NCI-H748 (cell line): ENCODE measurements around the gene AGMO.

Source experiments
- DNase-seq: peaks from one replicate; lab custom pipeline; 2025; ENCODE audit not compliant: unreplicated experiment; lab: John Stamatoyannopoulos, UW

The AGMO gene

DNA sequence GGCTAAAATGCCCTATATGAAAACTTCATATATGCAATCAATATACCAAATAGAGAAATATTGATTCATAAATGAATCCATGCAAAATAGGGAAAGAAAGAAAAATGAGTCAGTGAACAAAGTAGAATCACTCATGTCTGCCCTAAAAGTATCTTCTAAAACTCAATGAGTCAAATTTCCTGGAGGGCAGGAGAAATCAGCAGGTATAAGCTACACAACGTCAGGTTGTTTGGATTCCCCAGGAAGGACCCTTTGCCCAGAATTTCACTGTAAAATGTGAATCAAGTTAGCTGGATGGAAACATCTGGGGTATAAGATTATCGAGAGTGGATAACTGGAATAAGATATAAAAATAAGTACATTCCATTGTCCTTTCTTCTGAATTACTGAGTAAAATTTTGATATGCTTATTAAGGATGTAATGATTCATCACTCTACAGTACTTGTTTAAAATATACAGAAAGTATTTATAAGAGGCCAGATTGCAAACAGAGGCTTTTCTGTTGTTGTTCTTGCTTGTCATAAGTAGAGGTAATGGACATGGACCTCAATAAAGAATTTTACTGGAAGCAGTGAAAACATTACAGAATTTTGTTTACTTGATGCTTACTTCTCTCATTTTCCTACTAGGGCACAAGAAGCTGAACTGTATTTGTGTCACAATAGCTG, 99.0 kb downstream of the AGMO start:
- no peak for DNase-seq

DNA sequence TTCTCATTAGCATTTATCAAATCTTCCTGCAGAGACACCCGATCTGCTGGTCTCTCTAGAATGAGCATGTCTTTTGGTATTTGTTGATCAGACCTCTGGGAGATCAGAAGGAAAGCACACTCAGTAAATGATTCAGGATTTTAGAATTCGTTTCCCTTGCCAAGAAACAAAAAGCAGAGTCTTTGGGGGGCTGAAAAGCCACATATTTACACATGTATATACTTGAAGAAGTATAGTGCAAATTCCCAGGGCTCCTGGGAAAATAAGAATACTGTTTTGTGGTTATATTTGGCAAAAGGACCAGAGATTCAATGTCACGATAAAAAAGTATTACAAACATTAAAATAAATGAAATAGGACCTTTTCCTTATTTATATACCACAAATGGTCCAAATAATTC, 100.2 kb downstream of the AGMO start:
- peak; percentile 10 for DNase-seq

DNA sequence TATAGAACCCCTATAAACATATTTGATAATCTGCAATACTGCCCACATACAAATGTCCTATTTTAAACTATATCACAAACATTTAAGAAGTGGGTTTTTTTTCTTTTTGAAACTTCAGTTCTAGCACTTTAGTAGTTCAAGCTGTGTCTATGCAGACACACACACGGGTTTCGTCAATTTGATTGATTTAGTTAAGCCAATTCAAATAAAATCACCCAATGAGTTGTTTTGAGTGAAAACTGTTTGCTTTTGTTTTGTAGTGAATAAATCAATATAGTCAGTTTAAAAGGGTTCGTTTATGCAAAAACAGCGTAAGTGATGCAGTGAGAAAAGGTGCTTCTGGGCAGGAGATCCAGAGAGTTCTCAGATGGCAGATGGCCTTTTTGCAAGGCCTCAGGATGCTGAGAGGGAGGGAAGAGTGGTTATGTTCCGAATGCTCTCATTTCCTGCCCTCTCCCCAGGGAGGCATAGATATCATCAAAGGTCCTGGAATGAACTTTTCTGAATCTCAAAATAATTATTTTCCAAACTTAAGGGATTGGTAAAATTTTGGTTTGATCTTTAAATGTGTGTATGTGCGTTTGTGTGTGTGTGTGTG, 102.7 kb downstream of the AGMO start:
- DNase-seq: peak; percentile 32

GRCh38 chr7:15457990-15458955, 103.5 kb downstream of the AGMO start:
- no peak for DNase-seq

DNA sequence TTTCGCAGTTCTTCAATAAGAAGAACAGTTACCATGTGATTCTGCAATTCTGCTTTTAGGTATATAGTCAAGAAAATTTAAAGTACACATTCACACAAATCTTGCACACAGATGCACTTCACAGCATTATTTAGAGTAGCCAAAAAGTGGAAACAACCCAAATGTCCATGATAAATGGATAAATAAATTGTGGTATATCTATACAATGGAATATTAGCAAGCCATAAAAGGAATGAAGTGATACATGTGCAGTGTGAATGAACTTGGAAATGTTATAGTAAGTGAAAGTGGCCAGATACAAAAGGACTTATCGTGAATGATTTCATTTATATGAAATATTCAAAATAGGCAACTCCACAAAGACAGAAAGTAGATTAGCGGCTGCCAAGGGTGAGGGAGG, 109.1 kb downstream of the AGMO start:
- DNase-seq: no peak

DNA sequence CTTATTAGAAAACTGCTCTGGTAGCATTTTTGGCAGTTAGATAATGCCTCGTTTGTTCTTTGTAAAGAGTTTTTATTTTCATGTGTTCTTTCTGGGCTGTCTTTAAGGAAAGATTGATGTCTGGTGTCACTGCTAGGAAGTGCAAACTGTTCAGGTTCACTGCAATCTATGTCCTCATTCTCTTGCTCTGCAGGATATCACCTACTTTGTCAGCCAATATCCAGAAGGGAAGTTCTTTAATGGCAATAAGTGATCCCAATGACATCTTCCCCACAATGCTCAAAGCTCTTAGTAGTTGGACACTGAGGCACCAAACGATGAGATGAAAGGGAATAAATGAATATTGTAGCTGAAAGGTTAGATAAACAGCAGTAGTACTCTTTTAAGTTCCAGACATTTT, 115.1 kb downstream of the AGMO start:
- no peak for DNase-seq

DNA sequence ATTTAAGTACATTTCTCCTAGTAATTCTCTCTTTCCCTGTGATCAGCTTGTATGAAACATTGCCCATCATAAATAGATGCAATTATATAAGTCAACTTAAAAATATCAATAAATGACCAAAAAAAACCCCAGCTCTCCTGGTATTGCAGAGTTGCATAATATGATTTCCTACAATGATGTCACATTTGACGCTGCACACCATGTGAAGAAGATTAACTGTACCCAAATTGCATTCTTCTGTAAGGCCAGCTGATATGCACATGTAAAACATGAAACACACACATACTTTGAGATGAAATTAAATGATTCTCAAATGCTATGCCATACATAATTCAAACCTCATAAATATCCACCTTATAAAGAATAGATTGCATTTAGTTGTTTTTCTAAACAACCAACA, 115.5 kb downstream of the AGMO start:
- DNase-seq: no peak

GRCh38 chr7:15441915-15442314, 119.9 kb downstream of the AGMO start:
- no peak for DNase-seq

- DNase-seq: no peak
Observed at GRCh38 chr7:15440482-15440881, 121.3 kb downstream of the AGMO start.

- DNase-seq: no peak
Observed at GRCh38 chr7:15439853-15440252, 122.0 kb downstream of the AGMO start.

DNA sequence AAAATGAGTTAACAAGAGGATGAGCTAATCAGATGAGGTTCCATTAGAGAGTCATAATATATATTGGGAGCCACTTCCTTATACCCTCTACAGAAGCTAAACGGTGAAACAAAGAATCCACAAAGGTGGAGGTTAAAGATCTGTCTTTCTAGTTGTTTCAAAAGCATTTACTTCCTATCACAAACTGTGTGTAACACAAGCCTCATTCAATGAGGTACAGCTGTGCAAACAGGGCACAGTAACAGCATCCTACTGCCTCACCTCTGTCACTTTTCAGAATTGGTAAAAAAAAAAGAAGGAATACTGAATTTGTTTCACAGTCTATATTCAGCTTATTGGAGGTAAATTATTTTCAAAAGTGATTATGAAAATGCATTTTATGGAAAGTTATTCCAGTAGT, 128.7 kb downstream of the AGMO start:
- peak; percentile 99 for DNase-seq

GRCh38 chr7:15430911-15431310, 130.9 kb downstream of the AGMO start:
- DNase-seq: no peak

- no peak for DNase-seq
Observed at GRCh38 chr7:15430191-15430590, 131.6 kb downstream of the AGMO start.

- DNase-seq: no peak
Observed at GRCh38 chr7:15424468-15424867, 137.3 kb downstream of the AGMO start.

GRCh38 chr7:15419596-15419995, 142.2 kb downstream of the AGMO start:
- DNase-seq: no peak

- no peak for DNase-seq
Observed at GRCh38 chr7:15418264-15418663, 143.6 kb downstream of the AGMO start.

GRCh38 chr7:15417341-15417988, 144.3 kb downstream of the AGMO start:
- no peak for DNase-seq

- no peak for DNase-seq
Observed at GRCh38 chr7:15411019-15411418, 150.8 kb downstream of the AGMO start.

DNA sequence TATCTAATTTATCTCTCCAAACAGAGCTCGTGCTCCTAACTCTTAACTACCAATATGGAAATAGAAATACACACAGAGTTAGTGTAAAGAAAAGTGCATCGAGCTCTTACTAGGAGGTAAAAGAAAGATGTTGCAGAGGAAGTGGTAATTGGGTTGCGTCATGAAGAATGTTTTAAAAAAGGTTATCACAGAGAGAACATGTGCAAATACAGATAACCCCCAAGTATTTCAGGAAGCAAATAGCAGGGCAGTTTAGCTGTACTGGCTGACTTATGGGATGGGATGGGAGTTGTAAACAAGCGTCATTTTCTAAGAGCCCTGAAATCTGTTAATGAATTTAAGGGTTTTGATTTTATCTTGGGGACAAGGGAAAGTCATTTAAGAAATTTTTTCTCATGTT, 153.9 kb downstream of the AGMO start:
- peak; percentile 22 for DNase-seq

GRCh38 chr7:15403751-15404150, 158.1 kb downstream of the AGMO start:
- peak; percentile 34 for DNase-seq

DNA sequence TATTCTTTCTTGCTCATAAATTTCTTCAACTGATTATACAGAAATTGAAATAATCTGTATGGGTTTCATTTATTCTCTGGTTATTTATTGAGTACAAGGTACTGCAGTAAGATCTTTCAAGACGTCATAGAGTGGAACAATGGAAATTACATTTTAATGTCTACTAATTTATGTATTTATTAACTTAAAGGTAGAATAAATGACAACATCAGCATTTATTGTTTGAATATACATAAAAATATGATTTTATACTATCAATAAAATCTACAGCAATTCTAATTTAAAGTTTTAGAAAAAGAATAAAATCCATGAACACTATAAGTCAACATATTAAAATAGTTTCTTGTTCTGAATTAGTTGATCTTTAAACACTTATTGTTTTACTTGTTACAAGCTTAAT, 158.5 kb downstream of the AGMO start:
- no peak for DNase-seq
